ENCODE results near the gene NKD2. TPM values are rescaled to one million over a fixed set of nuclear protein-coding genes. Genes with fewer than 3 reads are reported as not detected.

Gene NKD2
- polyA plus RNA-seq, 4 donors, result 7.8 to 25.3 (median 15.1) TPM

GRCh38 chr5:978054-978453 lies 30.5 kb upstream of the NKD2 start:
- no peak for DNase-seq (ENCODE audit: low read depth in 4 of 4, low spot score in 3 of 4)

- no peak for DNase-seq (ENCODE audit: low read depth in 4 of 4, low spot score in 3 of 4)
Measured at GRCh38 chr5:978693-979092, 29.9 kb upstream of the NKD2 start.

- no peak for DNase-seq (ENCODE audit: low read depth in 4 of 4, low spot score in 3 of 4)
Measured at GRCh38 chr5:979100-979817, 29.3 kb upstream of the NKD2 start.

- no peak for DNase-seq (ENCODE audit: low read depth in 4 of 4, low spot score in 3 of 4)
Measured at GRCh38 chr5:980001-980588, 28.5 kb upstream of the NKD2 start.

- peak in 1 of 4 donors; percentile 69 for DNase-seq (ENCODE audit: low read depth in 4 of 4, low spot score in 3 of 4)
Measured at GRCh38 chr5:980966-981365, 27.6 kb upstream of the NKD2 start.

- DNase-seq (ENCODE audit: low read depth in 4 of 4, low spot score in 3 of 4), result no peak
Measured at GRCh38 chr5:981456-981855, 27.1 kb upstream of the NKD2 start.

- no peak for DNase-seq (ENCODE audit: low read depth in 4 of 4, low spot score in 3 of 4)
Measured at GRCh38 chr5:982377-983237, 26.0 kb upstream of the NKD2 start.

GRCh38 chr5:983238-983524 lies 25.4 kb upstream of the NKD2 start:
- no peak for DNase-seq (ENCODE audit: low read depth in 4 of 4, low spot score in 3 of 4)

- no peak for DNase-seq (ENCODE audit: low read depth in 4 of 4, low spot score in 3 of 4)
Measured at GRCh38 chr5:983568-983967, 25.0 kb upstream of the NKD2 start.

- DNase-seq (ENCODE audit: low read depth in 4 of 4, low spot score in 3 of 4), result no peak
Measured at GRCh38 chr5:984774-985173, 23.8 kb upstream of the NKD2 start.

GRCh38 chr5:987761-988160 lies 20.8 kb upstream of the NKD2 start:
- DNase-seq (ENCODE audit: low read depth in 4 of 4, low spot score in 3 of 4), result no peak

GRCh38 chr5:988322-988721 lies 20.3 kb upstream of the NKD2 start:
- no peak for DNase-seq (ENCODE audit: low read depth in 4 of 4, low spot score in 3 of 4)

- no peak for DNase-seq (ENCODE audit: low read depth in 4 of 4, low spot score in 3 of 4)
Measured at GRCh38 chr5:989961-990530, 18.6 kb upstream of the NKD2 start.

GRCh38 chr5:991472-992267 lies 16.9 kb upstream of the NKD2 start:
- no peak for DNase-seq (ENCODE audit: low read depth in 4 of 4, low spot score in 3 of 4)

- DNase-seq (ENCODE audit: low read depth in 4 of 4, low spot score in 3 of 4), result no peak
Measured at GRCh38 chr5:994272-994607, 14.4 kb upstream of the NKD2 start.

GRCh38 chr5:994821-995220 lies 13.8 kb upstream of the NKD2 start:
- DNase-seq (ENCODE audit: low read depth in 4 of 4, low spot score in 3 of 4), result no peak

GRCh38 chr5:995318-995717 lies 13.3 kb upstream of the NKD2 start:
- DNase-seq (ENCODE audit: low read depth in 4 of 4, low spot score in 3 of 4), result no peak

GRCh38 chr5:997001-997474 lies 11.6 kb upstream of the NKD2 start:
- DNase-seq (ENCODE audit: low read depth in 4 of 4, low spot score in 3 of 4), result no peak

- no peak for DNase-seq (ENCODE audit: low read depth in 4 of 4, low spot score in 3 of 4)
Measured at GRCh38 chr5:997711-998110, 10.9 kb upstream of the NKD2 start.

GRCh38 chr5:998246-999031 lies 10.2 kb upstream of the NKD2 start:
- DNase-seq (ENCODE audit: low read depth in 4 of 4, low spot score in 3 of 4), result no peak

Measured in left renal pelvis (tissue), 4 donors.